C1 segment of cervical spinal cord (tissue), 14 donors: ENCODE data around the gene SLC7A11.

Source experiments
- DNase-seq, 14 donors: peaks; one replicate each; lab custom pipeline; 2025; lab: John Stamatoyannopoulos, UW

Gene SLC7A11

DNA sequence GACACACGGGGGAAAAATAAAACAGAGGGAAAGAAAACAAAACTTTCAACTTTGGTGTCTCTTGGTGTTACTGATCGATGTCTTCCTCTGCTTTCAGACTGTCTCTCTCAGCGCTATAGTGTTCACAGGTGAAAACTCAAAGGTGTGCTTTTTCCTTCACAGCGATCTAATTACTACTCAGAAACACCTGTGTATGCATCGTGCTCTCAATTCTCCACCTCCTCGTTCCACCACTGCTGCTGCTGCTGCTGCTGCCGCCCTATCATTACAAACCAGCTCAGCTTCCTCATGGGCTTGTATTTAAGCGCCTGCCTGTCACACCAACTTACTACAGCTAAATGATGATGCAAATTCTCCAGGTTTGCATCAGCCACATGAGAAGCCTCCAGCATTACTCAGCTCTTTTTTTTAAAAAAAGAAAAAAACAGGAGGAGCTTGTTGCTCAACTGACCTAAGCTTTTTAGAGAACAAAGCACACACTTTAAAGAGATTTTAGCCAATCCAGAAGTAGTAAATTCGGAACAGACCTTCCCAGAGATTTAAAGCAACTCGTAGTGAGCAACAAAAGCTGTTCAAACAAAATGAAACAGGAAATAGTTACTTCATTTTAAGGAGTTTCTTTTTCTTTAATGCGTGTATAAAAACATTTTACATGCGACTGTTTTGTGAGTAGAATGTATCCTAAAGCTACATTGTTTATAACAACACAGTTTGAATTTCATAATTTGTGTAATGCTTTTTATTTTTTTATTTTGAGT, at the start of gene SLC7A11:
TSS of gene SLC7A11 (minus strand) at position 274 of the 758 bp plus-strand sequence. CDS start 280 bp downstream, outside the sequence.
- peak in 10 of 14 donors; percentile 12 to 60 (median 30) for DNase-seq

DNA sequence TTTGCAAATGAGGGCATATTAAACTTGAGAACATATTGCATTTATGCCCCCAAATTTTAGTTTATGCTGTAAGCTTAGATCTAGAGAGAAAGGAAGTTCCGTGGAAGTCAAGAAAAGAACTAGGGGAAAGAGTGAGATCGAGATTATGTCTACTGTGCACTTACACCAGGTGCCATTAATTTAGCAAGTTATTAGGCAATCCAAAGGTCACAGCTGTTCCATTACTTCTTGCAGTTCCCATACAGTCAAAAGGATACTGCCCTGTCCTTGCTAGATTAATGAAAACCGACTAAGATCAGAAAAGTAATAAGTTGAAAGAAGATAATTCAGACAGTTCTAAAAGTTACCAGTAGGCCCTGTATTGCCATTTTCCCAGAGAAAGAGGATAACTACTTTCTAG, 49.3 kb upstream of the SLC7A11 start:
- DNase-seq = no peak

- no peak for DNase-seq
These were observed 48.7 kb upstream of the SLC7A11 start for GRCh38 chr4:138290805-138291204.

DNA sequence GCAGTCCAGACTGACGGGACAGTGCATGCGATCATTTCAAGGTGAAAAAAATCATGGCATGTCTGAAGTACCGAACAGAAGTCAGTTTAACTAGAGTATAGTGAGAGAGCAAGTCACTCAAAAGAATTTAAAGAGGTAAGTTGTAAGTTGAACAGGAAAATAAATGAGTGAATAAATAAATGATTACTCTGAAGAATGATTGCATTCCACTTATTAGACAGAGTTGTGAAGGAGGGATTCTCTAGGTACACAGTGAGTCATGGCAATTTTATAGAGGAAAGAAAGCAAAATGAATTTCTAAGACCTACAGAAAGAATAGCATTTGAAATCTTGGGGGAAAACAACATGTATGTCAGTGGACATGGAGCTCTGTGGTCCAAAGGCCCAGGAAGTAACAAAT, 37.1 kb upstream of the SLC7A11 start:
- DNase-seq = no peak

DNA sequence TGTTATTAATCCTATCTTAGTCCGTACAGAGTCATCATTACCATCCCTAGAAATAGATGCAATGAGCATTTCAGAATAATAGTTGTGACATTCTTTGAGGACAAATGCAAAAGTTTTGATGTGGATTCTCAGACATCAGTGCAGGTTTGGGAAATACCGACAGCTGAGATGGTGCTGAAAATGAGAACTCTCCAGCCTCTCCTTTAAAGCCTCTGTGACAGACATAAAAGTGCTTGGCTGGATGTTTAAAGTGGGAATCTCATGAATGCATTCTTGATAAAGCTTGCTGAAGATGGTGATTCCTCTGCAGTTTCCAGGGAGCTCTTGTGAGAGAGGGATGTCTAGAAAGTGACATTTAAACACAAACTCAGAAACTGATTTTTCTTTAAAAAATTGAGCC, 35.0 kb upstream of the SLC7A11 start:
- DNase-seq = no peak

DNA sequence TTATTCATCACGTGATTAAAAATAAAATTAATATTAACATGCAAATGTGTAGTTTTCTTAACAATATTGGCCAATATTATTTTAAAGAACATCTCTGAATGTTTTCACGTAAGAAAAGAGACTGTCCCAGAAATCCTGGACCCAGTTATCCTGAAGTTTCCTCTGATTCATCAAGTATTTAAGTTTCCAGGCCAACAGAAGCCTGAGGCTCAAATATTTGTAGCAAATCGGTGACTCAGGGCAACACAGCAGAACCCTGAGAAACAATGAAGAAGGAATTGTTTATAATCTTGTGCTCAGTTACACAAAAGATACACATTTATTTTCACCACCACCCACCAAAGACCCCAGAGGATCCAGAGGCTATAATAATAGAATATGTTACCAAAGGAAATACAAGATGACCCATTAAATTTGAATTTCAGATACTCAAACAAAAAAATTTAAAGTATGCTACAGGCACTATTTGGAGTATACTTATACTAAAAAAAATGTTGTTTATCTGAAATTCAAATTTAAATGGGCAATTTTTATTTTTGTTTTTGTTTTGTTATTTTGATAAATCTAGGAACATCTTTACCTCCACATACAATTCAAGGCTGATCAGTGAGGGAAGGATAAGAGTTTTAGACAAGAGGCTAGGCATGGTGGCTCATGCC, 33.9 kb upstream of the SLC7A11 start:
- DNase-seq = no peak

DNA sequence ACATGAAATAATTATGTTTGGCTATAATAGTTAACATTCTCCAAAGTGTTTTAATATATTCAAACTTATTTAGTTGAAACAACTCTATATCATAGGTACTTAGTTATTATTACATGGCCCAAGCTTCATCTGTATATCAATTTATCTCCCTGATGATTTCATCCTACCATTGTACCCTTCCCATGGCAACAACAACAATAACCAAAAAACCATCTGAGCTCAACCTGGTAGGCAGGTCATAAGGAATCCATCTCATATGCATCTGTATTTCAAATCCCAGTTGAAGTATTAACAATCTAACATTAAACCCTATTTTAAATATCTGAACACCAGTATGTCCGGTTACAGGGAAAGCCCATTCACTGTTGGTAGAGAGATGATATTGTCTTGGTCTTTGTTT, 33.1 kb upstream of the SLC7A11 start:
- DNase-seq = no peak

GRCh38 chr4:138269175-138269574, 27.0 kb upstream of the SLC7A11 start:
- no peak for DNase-seq

DNA sequence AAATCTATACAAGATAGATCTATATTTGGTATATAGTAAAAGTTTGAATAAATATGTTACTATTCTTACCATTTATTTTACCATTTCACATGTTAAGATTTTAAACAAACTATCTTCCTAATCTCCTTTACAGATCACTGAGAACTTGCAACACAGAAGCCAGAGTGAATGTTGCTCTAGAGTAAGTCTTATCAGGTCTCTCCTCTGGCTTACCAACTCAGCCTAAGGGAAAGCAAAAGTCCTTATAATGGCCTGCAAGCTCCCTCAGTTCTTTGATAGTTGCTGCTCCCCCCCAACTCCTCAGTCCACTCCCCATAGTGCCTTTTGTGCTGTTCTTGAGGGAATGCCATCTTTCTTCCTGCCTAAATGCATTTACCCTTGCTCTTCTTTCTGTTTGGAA, 25.7 kb upstream of the SLC7A11 start:
- DNase-seq = no peak

GRCh38 chr4:138266948-138267347, 24.8 kb upstream of the SLC7A11 start:
- DNase-seq = no peak

GRCh38 chr4:138263247-138263816, 21.2 kb upstream of the SLC7A11 start:
- no peak for DNase-seq

DNA sequence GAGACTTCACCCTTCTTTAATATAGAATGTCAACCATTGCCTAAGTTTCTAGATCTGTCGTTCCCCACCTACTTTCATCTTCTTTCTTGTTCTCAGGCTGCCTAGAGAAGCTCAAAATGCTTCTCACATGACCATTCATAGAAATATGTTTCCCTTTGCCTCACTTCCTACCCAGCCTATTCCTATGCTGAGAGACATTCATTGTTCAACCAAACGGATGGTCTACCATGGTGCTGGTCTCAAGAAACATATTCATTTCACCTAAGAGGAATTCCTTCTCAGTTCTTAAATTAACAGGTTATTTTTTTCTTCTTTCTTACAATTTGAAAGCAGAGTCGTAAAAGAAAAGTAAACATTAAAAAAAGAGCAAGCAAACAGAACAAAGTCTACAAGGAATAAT, 20.3 kb upstream of the SLC7A11 start:
- no peak for DNase-seq

DNA sequence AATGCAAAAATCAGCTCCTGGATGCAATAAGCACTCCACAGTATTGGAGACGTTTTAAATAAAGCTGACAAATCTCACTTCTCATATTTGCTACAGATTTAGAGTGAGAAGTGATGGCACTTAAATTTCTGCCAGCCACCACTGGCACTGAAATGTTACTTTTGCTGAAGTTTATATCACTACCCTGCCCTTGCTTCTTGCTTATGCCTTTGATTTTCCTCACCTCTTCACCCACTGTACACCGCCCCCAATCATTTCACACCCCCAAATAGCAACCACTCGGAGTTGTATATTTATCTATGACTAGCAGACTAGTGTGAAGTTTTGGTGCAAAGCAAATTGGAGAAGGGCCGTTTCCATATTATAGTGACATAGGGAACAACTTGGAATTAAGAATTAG, 19.9 kb upstream of the SLC7A11 start:
- DNase-seq = no peak

- DNase-seq = no peak
These were observed 17.7 kb upstream of the SLC7A11 start for GRCh38 chr4:138259824-138260223.

GRCh38 chr4:138259271-138259670, 17.1 kb upstream of the SLC7A11 start:
- no peak for DNase-seq

GRCh38 chr4:138256608-138257007, 14.5 kb upstream of the SLC7A11 start:
- no peak for DNase-seq

GRCh38 chr4:138255917-138256597, 13.9 kb upstream of the SLC7A11 start:
- no peak for DNase-seq

- no peak for DNase-seq
These were observed 10.4 kb upstream of the SLC7A11 start for GRCh38 chr4:138252551-138252950.

DNA sequence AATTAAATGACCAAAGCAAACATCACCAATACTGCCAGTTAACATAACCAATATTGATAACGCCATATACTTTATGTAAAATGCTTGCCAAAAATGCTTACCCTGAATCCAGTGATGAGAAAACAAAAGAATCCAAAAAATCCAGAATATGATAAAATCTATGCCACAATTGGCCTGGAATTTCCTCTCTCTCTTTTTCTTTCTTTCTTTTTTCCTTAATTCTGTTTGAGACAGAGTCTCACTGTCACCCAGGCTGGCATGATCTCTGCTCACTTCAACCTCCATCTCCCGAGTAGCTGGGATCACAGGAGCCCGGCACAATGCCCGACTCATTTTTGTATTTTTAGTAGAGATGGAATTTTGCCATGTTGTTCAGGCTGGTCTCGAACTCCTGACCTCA, 9.8 kb upstream of the SLC7A11 start:
- DNase-seq = no peak

GRCh38 chr4:138249132-138249531, 7.0 kb upstream of the SLC7A11 start:
- DNase-seq = no peak

GRCh38 chr4:138248058-138248457, 5.9 kb upstream of the SLC7A11 start:
- no peak for DNase-seq

- DNase-seq = no peak
These were observed 5.5 kb upstream of the SLC7A11 start for GRCh38 chr4:138247643-138248042.
